ENCODE results near the gene MANSC1. TPM values are rescaled to one million over a fixed set of nuclear protein-coding genes. Genes with fewer than 3 reads are reported as not detected.
"Not testable (repeated sequence)": the region's sequence is repeated elsewhere in the genome, so short reads cannot be mapped to it uniquely, and the experiment has no call there.

MANSC1 gene
- total RNA-seq, 4 donors from 2014 or later = 11.5 to 34.6 (median 24.4) TPM

- DNase-seq (ENCODE audit: low spot score in 2 of 2) = no peak
- Histone ChIP-seq H3K4me3 (no peak overlapping the region), H3K27me3 (no peaks in the 10 kb centered on the region), H3K4me1 (peaks cover 34% of the 10 kb centered on the region), H3K27ac (no peak overlapping the region), H3K9me3 (no peaks in the 10 kb centered on the region), H3K36me3 (no peaks in the 10 kb centered on the region)
- 94% methylated on average over 1 of the region's 1 CpG for WGBS
- TF ChIP-seq EP300 (IDR thresholded peaks at IDR 0.05) (no peak), POLR2AphosphoS5 (IDR thresholded peaks at IDR 0.05) (no peak), POLR2A (IDR thresholded peaks at IDR 0.05) (no peak)
- TF ChIP-seq, protein P1, sequence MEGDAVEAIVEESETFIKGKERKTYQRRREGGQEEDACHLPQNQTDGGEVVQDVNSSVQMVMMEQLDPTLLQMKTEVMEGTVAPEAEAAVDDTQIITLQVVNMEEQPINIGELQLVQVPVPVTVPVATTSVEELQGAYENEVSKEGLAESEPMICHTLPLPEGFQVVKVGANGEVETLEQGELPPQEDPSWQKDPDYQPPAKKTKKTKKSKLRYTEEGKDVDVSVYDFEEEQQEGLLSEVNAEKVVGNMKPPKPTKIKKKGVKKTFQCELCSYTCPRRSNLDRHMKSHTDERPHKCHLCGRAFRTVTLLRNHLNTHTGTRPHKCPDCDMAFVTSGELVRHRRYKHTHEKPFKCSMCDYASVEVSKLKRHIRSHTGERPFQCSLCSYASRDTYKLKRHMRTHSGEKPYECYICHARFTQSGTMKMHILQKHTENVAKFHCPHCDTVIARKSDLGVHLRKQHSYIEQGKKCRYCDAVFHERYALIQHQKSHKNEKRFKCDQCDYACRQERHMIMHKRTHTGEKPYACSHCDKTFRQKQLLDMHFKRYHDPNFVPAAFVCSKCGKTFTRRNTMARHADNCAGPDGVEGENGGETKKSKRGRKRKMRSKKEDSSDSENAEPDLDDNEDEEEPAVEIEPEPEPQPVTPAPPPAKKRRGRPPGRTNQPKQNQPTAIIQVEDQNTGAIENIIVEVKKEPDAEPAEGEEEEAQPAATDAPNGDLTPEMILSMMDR (IDR thresholded peaks at IDR 0.05) = no peak
Measured at GRCh38 chr12:12353276-12353675, 3.2 kb upstream of the MANSC1 start.

DNA sequence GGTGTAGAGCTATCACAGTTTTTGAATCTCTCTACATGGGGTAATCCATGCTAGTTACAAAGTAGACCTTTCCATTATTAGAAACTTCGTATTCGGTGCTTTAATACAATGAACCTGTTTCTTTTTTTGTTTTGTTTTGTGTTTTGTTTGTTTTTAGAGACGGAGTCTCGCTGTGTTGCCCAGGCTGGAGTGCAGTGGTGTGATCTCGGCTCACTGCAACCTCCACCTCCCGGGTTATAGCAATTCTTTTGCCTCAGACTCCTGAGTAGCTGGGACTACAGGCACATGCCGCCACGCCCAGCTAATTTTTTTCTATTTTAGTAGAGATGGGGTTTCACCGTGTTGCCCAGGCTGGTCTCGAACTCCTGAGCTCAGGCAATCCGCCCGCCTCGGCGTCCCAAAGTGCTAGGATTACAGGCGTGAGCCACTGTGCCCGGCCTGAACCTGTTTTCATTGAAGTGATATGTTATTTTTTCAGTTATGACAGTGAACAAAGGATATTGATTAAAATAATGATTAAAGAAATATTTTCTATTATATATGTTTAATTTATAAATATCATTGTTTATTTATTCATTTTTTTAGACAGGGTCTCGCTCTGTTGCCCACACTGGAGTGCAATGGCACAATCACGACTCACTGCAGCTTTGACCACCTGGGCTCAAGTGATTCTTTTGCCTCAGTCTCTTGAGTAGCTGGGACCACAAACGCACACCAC is 1.6 kb upstream of the MANSC1 start:
- not testable (repeated sequence) for H3K9me3 ChIP-seq; H3K4me3 ChIP-seq; H3K36me3 ChIP-seq; DNase-seq (ENCODE audit: low spot score in 2 of 2); H3K27me3 ChIP-seq
- WGBS = 90% methylated on average over 19 of the region's 19 CpGs
- peaks cover 26% of the 10 kb centered on the region for H3K4me1 ChIP-seq
- H3K27ac ChIP-seq = peak overlapping the region; percentile 76

- DNase-seq (ENCODE audit: low spot score in 2 of 2) = no peak
- no peak for TF ChIP-seq EP300 (IDR thresholded peaks at IDR 0.05)
- TF ChIP-seq POLR2A (IDR thresholded peaks at IDR 0.05) = no peak
- TF ChIP-seq, protein P1 (IDR thresholded peaks at IDR 0.05) = no peak
- peak in 1 of 3 donors; percentile 45 for TF ChIP-seq POLR2AphosphoS5 (IDR thresholded peaks at IDR 0.05)
- H3K36me3 ChIP-seq = no peaks in the 10 kb centered on the region
- peak overlapping the region; percentile 81 for H3K4me3 ChIP-seq
- H3K27ac ChIP-seq = peak overlapping the region; percentile 88
- H3K4me1 ChIP-seq = peaks cover 21% of the 10 kb centered on the region
- H3K27me3 ChIP-seq = no peaks in the 10 kb centered on the region
- no peaks in the 10 kb centered on the region for H3K9me3 ChIP-seq
- WGBS = 55% methylated on average over 3 of the region's 3 CpGs
Measured at GRCh38 chr12:12350868-12351463, 924 bp upstream of the MANSC1 start.

DNA sequence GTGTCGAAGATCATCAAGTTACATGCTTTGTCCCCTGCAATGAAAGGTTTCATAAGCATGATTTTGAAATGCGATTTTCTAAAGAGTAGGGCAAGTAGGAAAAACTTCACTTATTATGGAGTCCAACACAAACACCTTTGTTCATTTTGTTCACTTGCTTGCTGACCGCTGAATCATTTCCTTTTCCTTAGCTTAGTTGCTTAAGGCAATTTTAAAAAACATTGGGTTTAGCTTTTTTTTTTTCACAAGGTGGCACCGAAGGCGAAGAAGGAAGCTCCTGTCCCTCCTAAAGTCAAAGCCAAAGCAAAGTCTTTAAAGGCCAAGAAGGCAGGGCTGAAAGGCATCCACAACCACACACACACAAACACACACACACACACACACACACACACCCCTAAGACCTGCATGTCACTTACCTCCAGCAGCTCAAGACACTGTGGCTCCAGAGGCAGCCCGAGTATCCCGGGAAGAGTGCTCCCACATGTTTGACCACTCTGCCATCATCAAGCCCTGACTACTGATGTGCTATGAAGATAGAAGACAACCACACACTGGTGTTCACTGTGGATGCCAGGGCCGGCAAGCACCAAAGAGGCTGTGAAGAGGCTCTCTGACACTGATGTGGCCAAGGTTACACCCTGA is 11.4 kb downstream of the MANSC1 start:
- WGBS = 80% methylated on average over 8 of the region's 8 CpGs
- no peak overlapping the region for H3K4me3 ChIP-seq
- H3K27me3 ChIP-seq = no peaks in the 10 kb centered on the region
- no peak for DNase-seq (ENCODE audit: low spot score in 2 of 2)
- H3K27ac ChIP-seq = peak overlapping the region; percentile 39
- peaks cover 23% of the 10 kb centered on the region for H3K36me3 ChIP-seq
- TF ChIP-seq POLR2A (IDR thresholded peaks at IDR 0.05) (no peak), POLR2AphosphoS5 (IDR thresholded peaks at IDR 0.05) (no peak), EP300 (IDR thresholded peaks at IDR 0.05) (no peak)
- TF ChIP-seq, protein P1 (IDR thresholded peaks at IDR 0.05) = no peak
- peaks cover 3% of the 10 kb centered on the region for H3K4me1 ChIP-seq
- H3K9me3 ChIP-seq = no peaks in the 10 kb centered on the region

DNA sequence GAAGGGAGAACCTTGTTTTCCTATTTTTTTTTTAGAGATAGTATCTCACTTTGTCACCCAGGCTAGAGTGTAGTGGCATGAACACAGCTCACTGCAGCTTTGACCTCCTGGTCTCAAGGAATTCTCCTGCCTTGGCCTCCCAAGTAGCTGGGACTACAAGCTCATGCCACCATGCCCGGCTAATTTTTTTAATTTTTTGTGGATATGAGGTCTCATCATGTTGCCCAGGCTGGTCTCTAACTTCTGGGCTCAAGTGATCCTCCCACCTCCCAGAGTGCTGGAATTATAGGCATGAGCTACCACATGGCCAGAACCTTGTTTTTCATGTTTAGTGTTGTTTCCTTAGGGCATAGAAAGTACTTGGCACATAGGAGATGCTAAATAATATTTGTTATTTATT is 13.5 kb downstream of the MANSC1 start:
- Histone ChIP-seq H3K9me3 (no peaks in the 10 kb centered on the region), H3K4me1 (peaks cover 15% of the 10 kb centered on the region), H3K36me3 (peaks cover 12% of the 10 kb centered on the region), H3K27ac (no peak overlapping the region), H3K27me3 (no peaks in the 10 kb centered on the region), H3K4me3 (no peak overlapping the region)
- 96% methylated on average over 1 of the region's 1 CpG for WGBS
- TF ChIP-seq EP300 (IDR thresholded peaks at IDR 0.05) (no peak), POLR2AphosphoS5 (IDR thresholded peaks at IDR 0.05) (no peak), POLR2A (IDR thresholded peaks at IDR 0.05) (no peak)
- TF ChIP-seq, protein P1 (IDR thresholded peaks at IDR 0.05) = no peak
- DNase-seq (ENCODE audit: low spot score in 2 of 2) = peak in 1 of 2 donors; percentile 6
